CD4-positive, alpha-beta T cell treated with Interleukin-6 for 4 hours (primary cell): ENCODE measurements around the gene MSMO1.
"Not testable (repeated sequence)": the region's sequence is repeated elsewhere in the genome, so short reads cannot be mapped to it uniquely, and the experiment has no call there.

Experiments used
- DNase-seq: peaks from one replicate; pipeline ENCODE4 v3.0.0-alpha.2; 2020; ENCODE audit warnings: mixed read lengths

The MSMO1 gene

GRCh38 chr4:165325732-165326512, 1.5 kb upstream of the MSMO1 start:
- DNase-seq, result peak; percentile 8

- DNase-seq, result peak; percentile 38
Observed at GRCh38 chr4:165326831-165327210, 648 bp upstream of the MSMO1 start.

DNA sequence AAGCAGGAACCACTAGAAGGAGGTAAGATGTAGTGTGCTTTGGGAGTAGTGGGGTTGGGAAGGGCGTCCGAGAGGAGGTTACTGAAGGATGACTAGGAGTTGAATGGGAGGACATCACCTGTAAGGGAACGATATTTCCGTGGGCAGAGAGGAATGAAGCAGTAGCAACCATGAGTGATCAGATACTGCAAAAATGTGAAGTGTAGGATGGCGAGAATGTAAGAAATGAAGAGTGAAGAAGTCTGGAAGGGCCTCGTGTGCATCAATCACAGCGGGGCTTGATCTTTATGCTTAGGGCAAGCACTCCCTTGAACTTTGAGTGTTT, 594 bp downstream of the MSMO1 start:
- no peak for DNase-seq

GRCh38 chr4:165328708-165329107, 1.2 kb downstream of the MSMO1 start:
- DNase-seq, result no peak

DNA sequence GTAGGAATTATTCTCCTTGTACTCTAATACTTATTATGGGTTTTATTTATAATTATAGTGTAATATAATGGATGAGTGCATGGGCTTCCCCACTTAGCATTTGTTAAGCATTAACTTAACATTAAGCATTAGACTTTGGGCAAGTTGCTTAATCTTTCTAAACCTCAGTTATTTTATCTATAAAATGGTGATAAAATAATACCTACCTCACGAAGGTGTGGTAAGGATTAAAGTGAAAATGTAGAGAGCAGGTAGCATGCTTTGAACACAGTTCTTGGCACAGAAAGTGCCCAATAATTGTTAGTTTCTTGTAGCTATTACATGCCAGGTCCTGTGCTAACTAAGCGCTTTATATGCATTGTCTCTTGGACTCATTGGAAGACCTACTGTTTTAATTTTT, 2.6 kb downstream of the MSMO1 start:
- no peak for DNase-seq

- DNase-seq, result no peak
Observed at GRCh38 chr4:165330666-165331065, 3.2 kb downstream of the MSMO1 start.

GRCh38 chr4:165331359-165331758, 3.9 kb downstream of the MSMO1 start:
- DNase-seq, result no peak

- no peak for DNase-seq
Observed at GRCh38 chr4:165331823-165332222, 4.4 kb downstream of the MSMO1 start.

GRCh38 chr4:165332502-165332901, 5.0 kb downstream of the MSMO1 start:
- no peak for DNase-seq

DNA sequence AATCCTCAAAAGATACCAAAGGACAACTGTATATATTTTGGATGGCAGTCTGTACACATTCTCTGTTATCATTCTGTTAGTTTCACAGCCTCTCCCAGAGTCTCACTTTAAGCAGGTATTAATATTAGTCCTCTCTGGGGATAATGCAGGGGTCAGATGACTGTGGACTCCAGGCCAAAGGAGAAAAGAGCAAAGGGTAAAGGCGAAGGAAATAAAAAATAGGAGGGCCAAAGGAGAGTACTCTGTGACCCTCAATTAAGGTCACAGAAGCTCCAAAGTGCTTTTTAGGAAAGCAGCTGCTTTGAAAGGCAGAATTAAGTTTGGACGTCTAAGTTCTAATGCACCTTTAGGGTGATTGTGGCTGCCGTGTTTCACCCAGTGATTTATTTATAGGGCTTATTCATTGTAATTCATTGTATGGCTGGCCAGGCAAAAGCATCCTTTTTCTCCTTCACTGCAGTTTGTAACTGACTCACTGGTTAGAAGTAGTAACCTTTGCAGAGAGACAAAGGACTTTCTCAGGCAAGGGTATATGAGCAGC, 7.8 kb downstream of the MSMO1 start:
- DNase-seq, result no peak

DNA sequence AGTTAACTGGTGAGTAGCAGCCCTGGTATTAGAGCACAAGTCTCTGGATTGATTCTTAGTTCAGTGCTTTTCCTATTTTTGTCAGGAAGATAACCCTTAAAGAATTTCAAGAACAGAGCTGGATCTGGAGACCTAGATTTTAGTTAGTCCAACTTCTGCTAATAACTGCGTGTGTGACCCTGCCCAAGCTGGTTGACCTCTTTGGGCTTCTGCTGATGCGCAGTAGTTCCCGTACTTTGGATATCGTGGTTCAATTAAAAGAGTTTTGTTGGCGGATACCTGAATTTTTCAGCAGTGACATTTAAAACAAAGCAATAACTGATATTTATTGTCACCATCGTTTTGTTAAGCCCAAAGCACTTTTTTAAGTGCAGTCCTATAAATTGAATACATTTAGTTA, 9.3 kb downstream of the MSMO1 start:
- no peak for DNase-seq

DNA sequence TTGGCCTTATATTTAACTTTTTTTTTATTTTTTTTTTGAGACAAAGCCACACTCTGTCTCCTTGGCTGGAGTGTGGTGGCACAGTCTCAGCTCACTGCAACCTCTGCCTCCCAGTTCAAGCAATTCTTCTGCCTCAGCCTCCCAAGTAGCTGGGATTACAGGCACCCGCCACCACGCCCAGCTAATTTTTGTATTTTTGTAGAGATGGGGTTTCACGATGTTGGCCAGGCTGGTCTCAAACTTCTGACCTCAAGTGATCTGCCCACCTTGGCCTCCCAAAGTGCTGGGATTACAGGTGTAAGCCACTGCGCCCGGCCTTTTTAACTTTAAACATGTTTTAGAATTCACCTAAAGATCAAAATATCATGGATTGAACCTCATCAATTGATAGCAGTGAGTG, 14.9 kb downstream of the MSMO1 start:
- not testable (repeated sequence) for DNase-seq

GRCh38 chr4:165343353-165344191, 16.1 kb downstream of the MSMO1 start:
- DNase-seq, result peak; percentile 33

DNA sequence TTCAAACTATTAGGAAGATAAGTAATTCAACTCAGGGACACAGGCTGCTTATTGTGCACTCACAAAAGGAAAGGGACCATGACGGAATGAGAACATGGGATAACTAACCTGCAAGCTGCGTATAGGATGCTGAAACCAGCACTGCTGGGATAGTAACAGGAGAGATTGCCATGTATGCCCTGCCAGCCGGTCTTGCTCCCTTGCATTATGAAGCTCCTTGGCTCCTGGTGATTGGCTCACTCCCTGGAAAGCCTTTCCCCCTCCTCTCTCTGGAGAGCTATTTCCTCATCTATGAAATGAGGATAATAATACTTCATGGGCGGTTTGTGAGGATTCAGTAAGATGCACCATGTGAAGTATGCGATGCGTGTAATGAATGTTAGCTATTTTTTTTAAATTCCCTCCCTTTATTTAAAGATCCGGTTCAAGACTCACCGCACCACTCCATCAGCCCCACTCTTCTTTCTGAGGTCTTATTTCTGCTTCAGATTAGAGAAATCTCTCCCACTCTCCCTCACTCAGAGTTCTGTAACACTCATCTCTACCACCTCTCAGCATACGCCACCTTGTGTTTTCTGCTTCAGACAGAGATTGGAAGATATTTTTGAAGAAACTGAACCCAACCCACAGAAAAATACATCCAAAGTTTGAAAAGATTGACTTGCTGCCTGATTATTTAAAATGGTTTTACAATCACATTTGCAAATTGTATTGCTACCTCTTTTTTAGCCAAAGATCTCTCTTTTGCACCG, 18.4 kb downstream of the MSMO1 start:
- DNase-seq, result no peak

- no peak for DNase-seq
Observed at GRCh38 chr4:165347647-165348569, 20.4 kb downstream of the MSMO1 start.

DNA sequence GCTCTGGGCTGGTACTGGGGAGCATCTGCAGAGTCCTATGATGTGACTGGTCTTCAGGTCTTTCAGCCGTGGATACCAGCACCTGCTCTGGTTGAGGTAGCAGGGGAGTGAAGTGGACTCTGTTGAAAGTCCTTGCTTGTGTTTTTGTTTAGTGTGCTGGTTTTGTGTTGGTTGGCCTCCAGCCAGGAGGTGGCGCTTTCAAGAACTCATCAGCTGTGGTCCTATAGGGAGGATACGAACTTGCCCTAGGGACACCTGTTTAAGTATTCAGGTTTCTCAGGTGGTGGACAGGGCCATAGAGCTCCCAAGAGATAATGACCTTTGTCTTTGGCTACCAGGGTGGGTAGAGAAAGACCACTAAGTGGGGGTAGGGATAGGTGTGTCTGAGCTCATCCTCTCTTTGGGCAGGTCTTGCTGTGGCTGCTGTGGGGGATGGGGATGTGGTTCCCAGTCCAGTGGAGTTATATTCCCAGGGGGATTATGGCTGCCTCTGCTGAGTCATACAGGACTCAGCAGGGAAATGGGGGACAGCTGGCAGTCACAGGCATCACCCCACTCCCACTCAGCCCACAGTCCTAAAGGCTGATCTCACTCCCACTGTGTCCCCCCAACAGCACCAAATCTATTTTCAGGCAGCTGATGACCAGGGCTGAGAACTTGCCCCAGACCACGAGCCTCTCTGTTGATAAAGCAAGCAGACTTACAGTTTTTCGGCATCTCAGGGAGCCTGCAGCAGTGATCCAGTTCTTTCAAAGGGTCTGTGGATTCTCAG, 24.1 kb downstream of the MSMO1 start:
- DNase-seq, result no peak

- no peak for DNase-seq
Observed at GRCh38 chr4:165355900-165356300, 28.4 kb downstream of the MSMO1 start.

GRCh38 chr4:165359506-165359905, 32.0 kb downstream of the MSMO1 start:
- no peak for DNase-seq

DNA sequence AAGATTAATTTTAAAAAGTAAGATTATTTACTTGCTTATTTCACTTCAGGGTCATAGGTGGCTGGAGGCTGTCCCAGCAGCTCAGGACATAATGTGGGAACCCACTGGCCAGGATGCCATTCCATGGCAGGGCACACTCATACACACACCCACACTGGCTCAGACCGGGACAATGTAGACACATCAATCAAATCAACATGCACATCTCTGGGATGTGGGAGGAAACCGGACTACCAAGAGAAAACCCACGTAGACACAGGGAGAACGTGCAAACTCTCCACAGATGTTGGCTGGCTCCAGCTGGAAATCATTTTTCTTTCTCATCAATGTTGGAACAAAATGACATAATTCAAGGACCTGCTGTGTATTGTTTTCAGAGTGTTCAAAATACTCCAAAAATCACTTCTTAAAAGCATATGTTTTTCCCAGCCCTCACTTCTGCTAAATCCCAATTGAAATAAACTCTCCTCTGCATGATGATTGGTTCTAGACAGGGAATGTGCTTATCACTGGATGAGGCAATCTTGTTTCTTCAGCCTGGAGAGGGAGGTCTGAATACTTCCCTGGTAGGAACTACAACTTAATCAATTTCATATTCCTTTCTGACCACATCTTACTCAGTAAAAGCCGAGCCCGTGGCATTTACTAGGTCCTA, 32.7 kb downstream of the MSMO1 start:
- no peak for DNase-seq

GRCh38 chr4:165360985-165361670, 33.7 kb downstream of the MSMO1 start:
- DNase-seq, result no peak
